ENCODE results near the gene SGSM1.

SGSM1 gene

DNA sequence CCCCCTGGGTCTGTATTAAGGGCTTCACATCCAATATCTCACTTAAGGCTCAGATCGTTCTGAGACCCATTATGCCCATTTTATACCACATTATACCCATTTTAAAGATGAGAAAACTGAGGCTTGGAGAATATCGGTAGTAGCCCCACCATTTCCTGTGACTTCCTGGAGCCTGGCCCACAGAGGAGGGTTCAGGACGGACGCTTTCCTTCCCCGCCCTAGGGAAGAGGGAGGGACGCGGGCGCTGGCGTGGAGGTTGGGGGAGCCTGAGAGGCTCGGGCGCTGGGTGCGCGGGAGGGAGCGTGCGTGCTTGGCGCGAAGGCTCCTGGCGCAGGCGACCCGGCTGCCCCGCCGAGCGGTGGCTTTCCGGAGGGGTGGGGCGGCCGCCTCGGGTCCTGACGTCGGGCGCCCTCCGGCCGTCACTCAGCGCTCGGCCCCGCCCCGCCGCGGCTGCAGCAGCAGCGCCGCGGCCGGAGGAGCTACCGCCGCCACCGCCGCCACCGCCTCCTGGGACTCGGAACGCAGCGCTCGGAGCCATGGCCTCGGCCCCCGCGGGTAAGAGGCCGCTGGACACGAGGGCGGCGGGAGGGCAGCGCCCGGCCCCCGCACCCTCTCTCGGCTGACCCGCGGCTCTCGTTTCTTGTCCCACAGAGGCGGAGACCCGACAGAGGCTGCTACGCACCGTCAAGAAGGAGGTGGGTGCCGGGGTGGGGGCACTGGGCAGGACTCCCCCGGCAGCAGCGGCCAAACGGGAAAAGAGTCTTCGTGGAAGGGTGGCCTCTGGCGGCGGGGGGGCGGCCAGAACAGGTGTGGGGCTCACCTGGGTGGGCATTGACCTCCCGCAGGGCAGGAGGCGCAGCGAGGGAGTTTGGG is at the start of gene SGSM1:
SGSM1 (plus strand) TSS at position 422 of the 873 bp plus-strand sequence; CDS start at position 537, 115 bp downstream.
- peak; percentile 90 for DNase-seq (ENCODE audit: low spot score)

DNA sequence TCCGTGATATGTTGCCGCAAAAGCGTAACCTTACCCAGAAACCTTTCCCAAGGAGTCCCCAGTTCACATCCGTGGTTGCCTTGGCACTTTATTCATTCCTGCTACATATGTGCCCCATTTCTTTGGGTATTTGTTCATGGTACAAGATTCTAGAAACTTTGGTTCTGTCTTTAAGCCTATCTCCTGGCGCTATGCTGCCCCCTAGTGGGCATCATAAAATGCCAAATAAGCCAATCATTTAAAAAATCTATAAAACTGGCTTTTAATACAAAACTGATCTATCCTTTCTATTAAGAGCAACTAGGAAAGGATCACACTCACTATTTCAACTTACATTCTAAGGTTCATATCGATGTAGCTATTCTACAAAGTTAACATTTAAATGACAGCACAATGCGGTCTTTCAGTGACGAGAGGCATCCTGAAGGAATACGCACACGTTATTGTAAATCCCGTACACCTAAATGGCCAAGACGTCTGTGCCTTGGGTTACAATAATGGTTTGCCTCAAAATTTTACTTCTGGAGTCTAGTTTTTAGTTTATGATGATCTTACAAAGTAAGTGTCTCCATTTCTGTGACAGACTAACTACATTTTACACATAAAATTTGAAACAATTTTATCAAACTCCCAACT is 47.7 kb upstream of the SGSM1 start:
- DNase-seq (ENCODE audit: low spot score): no peak

DNA sequence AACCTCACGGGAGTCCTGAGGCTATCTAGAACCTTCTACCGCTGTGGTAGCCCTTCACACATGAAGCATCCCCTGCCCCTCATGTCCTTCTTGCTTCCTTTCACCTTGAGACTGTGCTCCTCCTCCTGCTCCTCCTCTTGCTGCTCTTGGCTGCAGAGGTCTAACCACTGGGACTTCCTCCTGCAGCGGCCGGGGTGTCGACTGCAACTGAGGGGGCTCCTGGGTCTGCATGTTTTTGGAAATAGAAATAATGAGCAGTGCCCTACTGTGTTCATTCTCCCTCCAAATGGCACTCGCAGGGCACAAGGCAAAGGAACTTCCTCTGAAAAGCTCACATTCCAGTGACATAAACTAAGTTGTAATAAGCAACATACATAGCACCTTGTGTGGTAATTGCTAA is 46.2 kb upstream of the SGSM1 start:
- DNase-seq (ENCODE audit: low spot score): no peak

DNA sequence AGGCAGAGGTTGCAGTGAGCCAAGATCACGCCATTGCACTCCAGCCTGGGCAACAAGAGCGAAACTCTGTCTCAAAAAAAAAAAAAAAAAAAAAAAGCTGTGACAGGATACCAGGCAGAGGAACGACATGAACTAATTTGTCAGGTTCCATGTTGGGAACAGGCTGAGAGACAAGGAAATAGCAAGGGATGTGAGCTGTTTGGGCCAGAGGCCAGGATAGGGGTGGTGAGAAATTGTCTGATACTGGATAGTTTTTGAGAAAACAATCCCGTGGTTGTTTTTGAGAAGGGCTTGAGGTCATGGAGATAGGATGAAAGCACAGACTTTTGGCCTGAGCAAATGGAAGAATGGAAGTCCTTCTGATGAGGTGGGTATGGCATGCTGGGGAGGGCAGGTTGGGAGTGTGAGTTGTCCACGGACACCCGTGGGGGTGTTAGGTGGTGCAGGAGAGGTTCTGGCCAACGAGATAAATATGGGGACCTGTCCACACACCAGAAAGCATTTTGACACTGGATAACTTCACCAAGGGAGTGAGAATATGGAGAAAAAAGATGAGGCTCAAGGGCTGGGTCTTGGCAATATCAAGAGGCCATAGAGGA is 45.2 kb upstream of the SGSM1 start:
- DNase-seq (ENCODE audit: low spot score): no peak

GRCh38 chr22:24761888-24762675 is 43.9 kb upstream of the SGSM1 start:
- DNase-seq (ENCODE audit: low spot score): no peak

DNA sequence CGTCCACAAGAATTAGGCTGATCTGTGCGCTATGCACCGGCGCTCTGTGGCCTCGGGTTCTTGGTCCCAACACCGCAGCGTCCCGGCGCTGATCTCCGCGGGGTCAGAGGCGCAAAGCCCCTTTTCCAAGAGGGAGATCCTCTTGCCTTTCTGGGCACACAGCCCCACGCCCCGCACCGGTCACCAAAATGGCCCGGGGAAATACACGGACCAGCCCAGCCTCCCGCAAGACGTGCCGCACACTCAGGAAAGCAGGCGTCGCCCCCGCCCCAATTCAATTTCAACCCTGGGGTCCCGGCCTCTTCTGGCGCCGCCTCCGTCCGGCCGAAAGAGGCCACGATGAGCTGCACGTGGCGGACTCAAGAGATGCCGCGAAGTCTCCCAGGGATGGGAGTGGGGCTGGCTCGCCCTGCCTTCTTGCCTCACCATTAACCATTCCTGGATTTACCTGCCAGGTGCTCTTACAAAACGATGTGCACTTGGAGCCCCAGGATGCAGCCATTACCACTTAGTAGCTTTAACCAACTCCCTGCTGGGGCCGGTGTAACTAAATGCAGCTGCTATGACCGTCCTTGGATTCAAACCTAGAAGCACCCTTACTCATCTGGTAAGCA is 42.0 kb upstream of the SGSM1 start:
- DNase-seq (ENCODE audit: low spot score): no peak

DNA sequence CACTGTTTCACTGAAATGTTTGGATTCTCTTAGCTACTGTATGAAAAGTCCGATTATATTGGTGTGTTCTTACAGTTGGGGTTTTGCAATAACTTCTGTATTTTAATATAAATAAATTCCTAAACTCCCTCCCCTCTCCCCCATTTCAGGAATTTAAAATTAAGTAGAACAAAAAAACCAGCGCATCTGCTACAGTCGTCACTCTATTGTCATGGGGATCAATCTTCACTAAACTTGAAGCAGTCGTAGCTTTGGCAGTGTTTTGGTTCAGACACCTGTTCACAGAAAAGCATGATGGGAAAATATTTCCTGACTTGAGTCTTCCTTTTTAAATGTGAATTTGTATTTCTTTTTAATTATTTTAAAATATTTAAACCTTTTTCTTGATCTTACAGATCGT is 40.8 kb upstream of the SGSM1 start:
- DNase-seq (ENCODE audit: low spot score): no peak

DNA sequence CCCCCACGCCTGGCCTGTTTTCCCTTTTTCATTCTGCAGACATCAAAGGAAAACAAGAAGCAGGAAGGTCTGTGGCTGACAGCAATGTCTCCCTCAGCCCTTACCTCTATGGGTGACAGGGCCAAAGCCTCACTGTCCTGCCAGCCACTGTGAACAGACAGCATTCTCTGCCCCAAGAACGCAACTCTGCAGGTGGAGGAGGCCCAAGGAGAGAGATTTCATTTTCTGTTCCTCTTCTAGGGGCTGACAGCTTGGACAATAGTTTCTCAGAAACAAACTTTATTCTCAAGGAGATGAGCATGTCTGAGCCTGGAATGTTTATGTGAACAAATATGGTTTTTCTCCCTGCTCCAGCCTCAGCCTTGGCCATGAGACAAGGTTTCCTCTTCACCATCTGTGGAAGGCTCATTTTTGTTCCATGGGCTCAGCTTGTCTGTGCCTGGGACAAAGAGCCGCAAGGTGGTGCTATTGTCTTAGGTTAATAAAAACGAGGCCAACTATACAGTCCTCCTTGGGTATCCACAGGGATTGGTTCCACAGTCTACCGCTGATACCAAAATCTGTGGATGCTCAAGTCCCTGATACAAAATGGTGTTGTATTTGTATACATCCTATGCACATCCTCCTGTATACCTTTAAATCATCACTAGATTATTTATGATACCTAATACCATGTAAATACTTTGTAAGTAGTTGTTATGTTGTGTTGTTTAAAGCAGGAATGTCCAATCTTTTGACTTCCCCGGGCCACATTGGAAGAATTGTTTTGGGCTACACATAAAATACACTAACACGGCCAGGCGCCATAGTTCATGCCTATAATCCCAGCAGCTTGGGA is 37.3 kb upstream of the SGSM1 start:
- DNase-seq (ENCODE audit: low spot score): no peak

- peak; percentile 74 for DNase-seq (ENCODE audit: low spot score)
Observed at GRCh38 chr22:24772493-24773220, 33.4 kb upstream of the SGSM1 start.

- no peak for DNase-seq (ENCODE audit: low spot score)
Observed at GRCh38 chr22:24775769-24776492, 30.1 kb upstream of the SGSM1 start.

DNA sequence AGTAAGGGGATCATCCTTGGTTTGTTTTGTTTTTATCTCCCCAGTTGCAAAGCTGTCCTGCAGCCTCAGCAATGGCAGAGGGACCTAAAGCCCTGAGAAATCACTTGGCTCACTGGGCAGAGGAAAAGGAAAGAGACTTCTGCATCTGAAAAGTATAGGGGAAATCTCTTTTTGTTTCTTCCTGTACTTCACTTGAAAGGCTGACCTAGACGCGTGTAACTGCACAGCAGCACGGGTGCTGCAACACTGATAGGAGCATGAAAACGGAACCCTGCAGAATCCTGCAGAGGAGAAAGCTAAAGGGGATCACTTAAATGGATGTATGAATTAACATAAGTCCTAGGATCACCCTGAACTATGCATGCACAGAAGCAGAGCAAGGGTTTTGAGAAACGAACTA is 29.5 kb upstream of the SGSM1 start:
- DNase-seq (ENCODE audit: low spot score): no peak

- no peak for DNase-seq (ENCODE audit: low spot score)
Observed at GRCh38 chr22:24789516-24789915, 16.5 kb upstream of the SGSM1 start.

- no peak for DNase-seq (ENCODE audit: low spot score)
Observed at GRCh38 chr22:24791362-24791761, 14.6 kb upstream of the SGSM1 start.

DNA sequence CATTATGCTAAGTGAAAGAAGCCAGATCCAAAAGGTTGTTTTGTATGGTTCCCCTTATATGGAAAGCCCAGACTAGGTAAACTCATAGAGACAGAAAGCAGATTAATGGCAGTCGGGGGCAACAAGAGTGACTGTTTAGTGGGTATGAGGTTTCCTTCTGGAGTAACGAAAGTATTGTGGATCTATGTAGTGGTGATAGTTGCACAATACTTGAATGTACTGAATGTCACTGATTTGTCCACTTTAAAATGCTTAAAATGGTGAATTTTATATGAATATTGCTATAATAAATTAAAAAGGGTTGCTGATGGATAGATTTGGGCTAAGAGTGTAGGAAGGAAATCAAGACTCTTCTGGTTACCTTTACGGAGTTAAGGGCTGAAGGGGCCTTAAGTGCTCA is 10.0 kb upstream of the SGSM1 start:
- no peak for DNase-seq (ENCODE audit: low spot score)

GRCh38 chr22:24796860-24797259 is 9.2 kb upstream of the SGSM1 start:
- no peak for DNase-seq (ENCODE audit: low spot score)

DNA sequence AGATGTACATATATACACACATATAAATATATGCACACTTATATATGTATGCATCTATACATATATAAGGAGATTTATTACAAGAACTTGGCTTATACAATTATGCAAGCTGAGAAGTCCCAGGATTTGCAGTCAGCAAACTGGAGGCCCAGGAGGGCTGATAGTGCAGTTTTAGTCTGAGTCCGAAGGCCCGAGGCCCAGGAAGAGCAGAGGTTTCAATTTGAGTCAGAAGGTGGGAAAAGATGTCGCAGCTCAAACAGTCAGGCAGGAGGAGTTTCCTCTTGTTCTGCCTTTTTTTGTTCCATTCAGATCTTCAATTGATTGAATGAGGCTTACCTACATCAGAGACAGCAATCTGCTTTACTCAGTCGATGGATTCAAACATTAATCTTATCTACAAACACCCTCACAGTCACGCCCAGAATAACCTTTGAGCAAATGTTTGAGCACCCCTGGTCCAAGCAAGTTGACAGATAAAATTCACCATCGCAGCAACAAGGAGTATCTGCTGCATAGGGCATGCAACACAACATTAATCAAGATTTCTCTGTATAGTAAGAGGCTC is 4.0 kb upstream of the SGSM1 start:
- no peak for DNase-seq (ENCODE audit: low spot score)

GRCh38 chr22:24803064-24803542 is 2.9 kb upstream of the SGSM1 start:
- peak; percentile 79 for DNase-seq (ENCODE audit: low spot score)

DNA sequence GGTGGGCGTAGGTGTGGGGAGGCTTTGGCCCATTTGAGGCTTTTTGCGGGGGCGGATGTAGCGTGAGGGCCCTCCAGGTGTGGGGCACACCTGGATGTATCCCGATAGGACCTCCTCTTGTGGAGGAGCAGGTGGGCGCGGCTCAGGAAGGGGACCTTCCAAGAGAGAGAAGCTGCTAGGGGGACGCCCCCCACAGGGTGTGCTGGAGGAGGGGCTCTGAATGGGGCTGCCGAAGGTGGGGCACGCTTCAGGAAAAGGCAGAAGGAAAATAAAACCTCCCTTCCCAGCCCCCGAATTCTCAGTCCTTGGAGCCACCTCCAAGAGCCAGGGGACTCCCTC is 621 bp downstream of the SGSM1 start:
- no peak for DNase-seq (ENCODE audit: low spot score)

DNA sequence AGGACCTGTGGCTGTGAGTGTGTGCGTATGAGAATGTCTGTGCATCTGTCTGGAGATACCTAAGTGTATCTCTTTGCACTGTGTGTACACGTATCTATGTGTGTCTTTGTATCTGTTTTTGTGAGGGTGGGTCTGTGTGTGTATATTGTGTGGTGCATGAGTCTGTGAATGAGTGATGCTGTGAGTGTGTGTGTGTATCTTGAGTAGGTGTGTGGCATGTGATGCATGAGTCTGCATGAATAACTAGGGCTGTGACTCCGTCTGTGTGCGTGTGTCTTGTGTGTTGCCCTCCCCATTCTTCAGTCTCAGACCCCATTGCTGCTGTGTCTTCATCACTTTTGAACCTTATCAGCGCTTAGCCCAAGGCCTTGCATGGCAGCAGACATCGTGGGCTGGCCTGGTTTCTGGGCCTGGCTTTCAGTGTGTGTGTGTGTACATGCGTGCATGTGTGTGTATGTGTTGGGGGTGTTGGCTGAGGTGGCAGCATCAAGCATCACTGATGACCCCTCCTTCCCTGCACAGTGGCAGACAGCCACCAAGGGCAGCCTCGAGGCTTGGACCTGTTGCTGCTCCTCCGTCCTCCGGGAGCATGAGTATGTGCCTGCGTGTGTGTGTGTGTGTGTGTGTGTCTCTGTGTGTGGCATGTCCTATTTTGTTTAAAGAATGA is 1.4 kb downstream of the SGSM1 start:
- DNase-seq (ENCODE audit: low spot score): no peak

Data from ecto neural progenitor cell (in vitro differentiated cells).